HCT116 (cell line): ENCODE measurements around the gene MAP3K20.

ENCODE experiments used
- CBX3 ChIP-seq: IDR thresholded peaks from 2 replicates; pipeline ENCODE4 v1.6.1; 2012; ENCODE audit warnings: low read depth
- CEBPB ChIP-seq: IDR thresholded peaks from 2 replicates; pipeline ENCODE4 v1.6.1; 2012; ENCODE audit warnings: low read depth
- CTCF ChIP-seq, 3 experiments: fragments of 200-600 bp in 1 of 3; sonication (generic) in 1 of 3; IDR thresholded peaks in 2 of 3; conservative IDR thresholded peaks in 1 of 3; 2 replicates each; pipeline ENCODE4 v1.5.1; 2012 to 2017; ENCODE audit warnings: low read depth in 2 of 3, low read length in 2 of 3, antibody characterized with exemption in 1 of 3, borderline replicate concordance in 1 of 3, control low read depth in 1 of 3, mild to moderate bottlenecking in 1 of 3, mixed read lengths in 1 of 3, mixed run types in 1 of 3, moderate library complexity in 1 of 3; ENCODE audit not compliant: insufficient read depth in 1 of 3
- EGR1 ChIP-seq: IDR thresholded peaks from 2 replicates; pipeline ENCODE4 v1.6.1; 2012; ENCODE audit warnings: low read depth
- JUND ChIP-seq: IDR thresholded peaks from 2 replicates; pipeline ENCODE4 v1.6.1; 2012
- POLR2A ChIP-seq: IDR thresholded peaks from 2 replicates; pipeline ENCODE4 v1.7.0; 2011; ENCODE audit warnings: borderline replicate concordance; ENCODE audit not compliant: insufficient read depth, insufficient read length; ENCODE audit errors: extremely low read depth
- POLR2AphosphoS5 ChIP-seq: IDR thresholded peaks from 2 replicates; pipeline ENCODE4 v1.6.1; 2011; ENCODE audit warnings: mild to moderate bottlenecking, low read depth, low read length, moderate library complexity
- RAD21 ChIP-seq: IDR thresholded peaks from 2 replicates; pipeline ENCODE4 v1.6.1; 2012; ENCODE audit warnings: low read depth, mild to moderate bottlenecking
- SIN3A ChIP-seq: IDR thresholded peaks from 2 replicates; pipeline ENCODE4 v1.6.1; 2012; ENCODE audit warnings: low read depth
- TCF7L2 ChIP-seq: IDR thresholded peaks from 2 replicates; pipeline ENCODE4 v1.7.0; 2011; ENCODE audit warnings: borderline replicate concordance, inconsistent platforms; ENCODE audit not compliant: insufficient read depth, insufficient read length; ENCODE audit errors: extremely low read depth
- YY1 ChIP-seq: IDR thresholded peaks from 2 replicates; pipeline ENCODE4 v1.6.1; 2011; ENCODE audit warnings: low read length, low read depth, moderate library complexity, mild to moderate bottlenecking; ENCODE audit not compliant: insufficient replicate concordance; ENCODE audit errors: extremely low read depth
- ZNF274 ChIP-seq: fragments of 200-500 bp; sonication (Bioruptor generic); IDR thresholded peaks from 2 replicates; pipeline ENCODE4 v1.6.1; 2014; ENCODE audit warnings: mild to moderate bottlenecking, low read depth, low read length, inconsistent platforms
- TF ChIP-seq, protein P1 (sequence below): IDR thresholded peaks from 2 replicates; pipeline ENCODE4 v1.6.1; 2012

GRCh38 chr2:173231042-173231441 is 155.4 kb downstream of the MAP3K20 start:
- TF ChIP-seq CEBPB = no peak
- TF ChIP-seq CBX3 = no peak
- TF ChIP-seq CTCF (IDR thresholded peaks at IDR 0.05 in 2 of 3, conservative IDR thresholded peaks at IDR 0.05 in 1 of 3; ENCODE audit: borderline replicate concordance in 1 of 3, insufficient read depth in 1 of 3, low read depth in 2 of 3, low read length in 2 of 3) = no peak
- TF ChIP-seq YY1 = no peak
- TF ChIP-seq SIN3A = no peak
- no peak for TF ChIP-seq TCF7L2
- TF ChIP-seq, protein P1, sequence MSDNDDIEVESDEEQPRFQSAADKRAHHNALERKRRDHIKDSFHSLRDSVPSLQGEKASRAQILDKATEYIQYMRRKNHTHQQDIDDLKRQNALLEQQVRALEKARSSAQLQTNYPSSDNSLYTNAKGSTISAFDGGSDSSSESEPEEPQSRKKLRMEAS = no peak
- no peak for TF ChIP-seq POLR2A
- no peak for TF ChIP-seq POLR2AphosphoS5
- no peak for TF ChIP-seq ZNF274
- TF ChIP-seq EGR1 = no peak
- TF ChIP-seq JUND = no peak
- no peak for TF ChIP-seq RAD21
